ENCODE results near the gene FANCD2.

The FANCD2 gene

GRCh38 chr3:9976721-9977709 lies 49.2 kb upstream of the FANCD2 start (continued):
- TF ChIP-seq INSM2 (tag by site-specific recombination; IDR thresholded peaks at IDR 0.05), result peak; percentile 85
- TF ChIP-seq, protein P1, sequence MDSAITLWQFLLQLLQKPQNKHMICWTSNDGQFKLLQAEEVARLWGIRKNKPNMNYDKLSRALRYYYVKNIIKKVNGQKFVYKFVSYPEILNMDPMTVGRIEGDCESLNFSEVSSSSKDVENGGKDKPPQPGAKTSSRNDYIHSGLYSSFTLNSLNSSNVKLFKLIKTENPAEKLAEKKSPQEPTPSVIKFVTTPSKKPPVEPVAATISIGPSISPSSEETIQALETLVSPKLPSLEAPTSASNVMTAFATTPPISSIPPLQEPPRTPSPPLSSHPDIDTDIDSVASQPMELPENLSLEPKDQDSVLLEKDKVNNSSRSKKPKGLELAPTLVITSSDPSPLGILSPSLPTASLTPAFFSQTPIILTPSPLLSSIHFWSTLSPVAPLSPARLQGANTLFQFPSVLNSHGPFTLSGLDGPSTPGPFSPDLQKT (IDR thresholded peaks at IDR 0.05; ENCODE audit: borderline replicate concordance, low read depth, low read length), result no peak
- TF ChIP-seq, protein P2, sequence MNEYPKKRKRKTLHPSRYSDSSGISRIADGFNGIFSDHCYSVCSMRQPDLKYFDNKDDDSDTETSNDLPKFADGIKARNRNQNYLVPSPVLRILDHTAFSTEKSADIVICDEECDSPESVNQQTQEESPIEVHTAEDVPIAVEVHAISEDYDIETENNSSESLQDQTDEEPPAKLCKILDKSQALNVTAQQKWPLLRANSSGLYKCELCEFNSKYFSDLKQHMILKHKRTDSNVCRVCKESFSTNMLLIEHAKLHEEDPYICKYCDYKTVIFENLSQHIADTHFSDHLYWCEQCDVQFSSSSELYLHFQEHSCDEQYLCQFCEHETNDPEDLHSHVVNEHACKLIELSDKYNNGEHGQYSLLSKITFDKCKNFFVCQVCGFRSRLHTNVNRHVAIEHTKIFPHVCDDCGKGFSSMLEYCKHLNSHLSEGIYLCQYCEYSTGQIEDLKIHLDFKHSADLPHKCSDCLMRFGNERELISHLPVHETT (tag by site-specific recombination; IDR thresholded peaks at IDR 0.05), result peak; percentile 84; the same call in 1 of the 2 replicates
- no peak for TF ChIP-seq ZNF529 (tag by site-specific recombination; IDR thresholded peaks at IDR 0.05; ENCODE audit: insufficient replicate concordance)
- TF ChIP-seq ZNF768 (tag by site-specific recombination; IDR thresholded peaks at IDR 0.05), result no peak
- TF ChIP-seq ZNF132 (tag by site-specific recombination; IDR thresholded peaks at IDR 0.05; ENCODE audit: borderline replicate concordance), result no peak
- no peak for TF ChIP-seq ZNF354C (tag by site-specific recombination; IDR thresholded peaks at IDR 0.05; ENCODE audit: borderline replicate concordance, low read depth)
- no peak for TF ChIP-seq ZNF76 (tag by site-specific recombination; IDR thresholded peaks at IDR 0.05; ENCODE audit: borderline replicate concordance, low read depth)
- TF ChIP-seq SP2 (tag by site-specific recombination; IDR thresholded peaks at IDR 0.05), result no peak
- peak; percentile 49; the same call in 1 of the 2 replicates for TF ChIP-seq OVOL3 (tag by site-specific recombination; IDR thresholded peaks at IDR 0.05)
- no peak for TF ChIP-seq ZNF214 (tag by site-specific recombination; IDR thresholded peaks at IDR 0.05; ENCODE audit: borderline replicate concordance)
- no peak for TF ChIP-seq ZNF623 (tag by site-specific recombination; IDR thresholded peaks at IDR 0.05)
- TF ChIP-seq YY2 (tag by site-specific recombination; IDR thresholded peaks at IDR 0.05), result no peak
- TF ChIP-seq ZNF239 (tag by site-specific recombination; IDR thresholded peaks at IDR 0.05), result no peak
- TF ChIP-seq ZNF223 (tag by site-specific recombination; IDR thresholded peaks at IDR 0.05), result no peak
- no peak for TF ChIP-seq ZNF785 (tag by site-specific recombination; IDR thresholded peaks at IDR 0.05)
- peak; percentile 68; the same call in 1 of the 2 replicates for TF ChIP-seq ZNF501 (tag by site-specific recombination; IDR thresholded peaks at IDR 0.05)
- TF ChIP-seq ZNF426 (tag by site-specific recombination; IDR thresholded peaks at IDR 0.05), result no peak
- TF ChIP-seq, protein P3, sequence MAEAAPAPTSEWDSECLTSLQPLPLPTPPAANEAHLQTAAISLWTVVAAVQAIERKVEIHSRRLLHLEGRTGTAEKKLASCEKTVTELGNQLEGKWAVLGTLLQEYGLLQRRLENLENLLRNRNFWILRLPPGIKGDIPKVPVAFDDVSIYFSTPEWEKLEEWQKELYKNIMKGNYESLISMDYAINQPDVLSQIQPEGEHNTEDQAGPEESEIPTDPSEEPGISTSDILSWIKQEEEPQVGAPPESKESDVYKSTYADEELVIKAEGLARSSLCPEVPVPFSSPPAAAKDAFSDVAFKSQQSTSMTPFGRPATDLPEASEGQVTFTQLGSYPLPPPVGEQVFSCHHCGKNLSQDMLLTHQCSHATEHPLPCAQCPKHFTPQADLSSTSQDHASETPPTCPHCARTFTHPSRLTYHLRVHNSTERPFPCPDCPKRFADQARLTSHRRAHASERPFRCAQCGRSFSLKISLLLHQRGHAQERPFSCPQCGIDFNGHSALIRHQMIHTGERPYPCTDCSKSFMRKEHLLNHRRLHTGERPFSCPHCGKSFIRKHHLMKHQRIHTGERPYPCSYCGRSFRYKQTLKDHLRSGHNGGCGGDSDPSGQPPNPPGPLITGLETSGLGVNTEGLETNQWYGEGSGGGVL (tag by site-specific recombination; IDR thresholded peaks at IDR 0.05), result 0 out of 2 replicates have a peak, but pooled peaks have one; percentile 32
- no peak for TF ChIP-seq ZFHX2 (tag by site-specific recombination; conservative IDR thresholded peaks at IDR 0.05)
- TF ChIP-seq, protein P4, sequence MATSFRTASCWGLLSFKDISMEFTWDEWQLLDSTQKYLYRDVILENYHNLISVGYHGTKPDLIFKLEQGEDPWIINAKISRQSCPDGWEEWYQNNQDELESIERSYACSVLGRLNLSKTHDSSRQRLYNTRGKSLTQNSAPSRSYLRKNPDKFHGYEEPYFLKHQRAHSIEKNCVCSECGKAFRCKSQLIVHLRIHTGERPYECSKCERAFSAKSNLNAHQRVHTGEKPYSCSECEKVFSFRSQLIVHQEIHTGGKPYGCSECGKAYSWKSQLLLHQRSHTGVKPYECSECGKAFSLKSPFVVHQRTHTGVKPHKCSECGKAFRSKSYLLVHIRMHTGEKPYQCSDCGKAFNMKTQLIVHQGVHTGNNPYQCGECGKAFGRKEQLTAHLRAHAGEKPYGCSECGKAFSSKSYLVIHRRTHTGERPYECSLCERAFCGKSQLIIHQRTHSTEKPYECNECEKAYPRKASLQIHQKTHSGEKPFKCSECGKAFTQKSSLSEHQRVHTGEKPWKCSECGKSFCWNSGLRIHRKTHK (tag by site-specific recombination; IDR thresholded peaks at IDR 0.05), result no peak
- no peak for TF ChIP-seq SCRT1 (tag by site-specific recombination; IDR thresholded peaks at IDR 0.05; ENCODE audit: borderline replicate concordance)
